ENCODE data around the gene STX3. TPM values are rescaled to one million over a fixed set of nuclear protein-coding genes. Genes with fewer than 3 reads are reported as not detected.

The STX3 gene
- total RNA-seq, 4 donors from 2014 or later, result 8.9 to 36.6 (median 26.3) TPM

DNA sequence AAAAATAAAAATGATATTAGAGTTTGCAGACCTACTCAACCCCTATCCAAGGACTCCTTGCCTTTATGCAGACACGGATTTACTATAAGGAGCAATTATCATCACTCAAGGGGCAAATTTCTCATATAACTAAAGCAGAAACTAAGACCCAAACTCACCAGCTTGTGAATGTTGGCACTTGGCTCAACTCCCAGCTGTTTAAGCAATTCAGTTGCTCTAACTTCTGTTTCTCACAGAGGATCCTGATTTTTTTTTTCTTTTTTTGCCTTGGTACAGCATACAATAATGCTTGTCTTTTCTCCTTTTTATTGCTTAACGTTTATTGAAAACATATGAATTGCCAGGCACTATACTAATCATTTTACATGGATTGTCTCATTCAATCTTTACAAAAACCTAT is 99.7 kb downstream of the STX3 start:
- H3K36me3 ChIP-seq, result no peaks in the 10 kb centered on the region
- intact Hi-C loops (cut with DNase I; ENCODE audit: low total_unique reads), result no loop called here
- no peaks in the 10 kb centered on the region for H3K9me3 ChIP-seq
- TF ChIP-seq POLR2A (IDR thresholded peaks at IDR 0.05), result no peak
- TF ChIP-seq, protein P1, sequence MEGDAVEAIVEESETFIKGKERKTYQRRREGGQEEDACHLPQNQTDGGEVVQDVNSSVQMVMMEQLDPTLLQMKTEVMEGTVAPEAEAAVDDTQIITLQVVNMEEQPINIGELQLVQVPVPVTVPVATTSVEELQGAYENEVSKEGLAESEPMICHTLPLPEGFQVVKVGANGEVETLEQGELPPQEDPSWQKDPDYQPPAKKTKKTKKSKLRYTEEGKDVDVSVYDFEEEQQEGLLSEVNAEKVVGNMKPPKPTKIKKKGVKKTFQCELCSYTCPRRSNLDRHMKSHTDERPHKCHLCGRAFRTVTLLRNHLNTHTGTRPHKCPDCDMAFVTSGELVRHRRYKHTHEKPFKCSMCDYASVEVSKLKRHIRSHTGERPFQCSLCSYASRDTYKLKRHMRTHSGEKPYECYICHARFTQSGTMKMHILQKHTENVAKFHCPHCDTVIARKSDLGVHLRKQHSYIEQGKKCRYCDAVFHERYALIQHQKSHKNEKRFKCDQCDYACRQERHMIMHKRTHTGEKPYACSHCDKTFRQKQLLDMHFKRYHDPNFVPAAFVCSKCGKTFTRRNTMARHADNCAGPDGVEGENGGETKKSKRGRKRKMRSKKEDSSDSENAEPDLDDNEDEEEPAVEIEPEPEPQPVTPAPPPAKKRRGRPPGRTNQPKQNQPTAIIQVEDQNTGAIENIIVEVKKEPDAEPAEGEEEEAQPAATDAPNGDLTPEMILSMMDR (IDR thresholded peaks at IDR 0.05), result no peak
- H3K27me3 ChIP-seq, result no peaks in the 10 kb centered on the region
- no peak for DNase-seq
- H3K27ac ChIP-seq, result no peak overlapping the region
- no peak overlapping the region for H3K4me3 ChIP-seq
- no peaks in the 10 kb centered on the region for H3K4me1 ChIP-seq

Other genes with a start within 250 kb of the STX3 start
- not detected for gene OR4D9, start 243.8 kb upstream of the STX3 start, total RNA-seq
- 10 to 100 TPM; 27.4 to 51.0 (median 41.9) TPM for gene OSBP, start 139.6 kb upstream of the STX3 start, total RNA-seq
- gene PATL1, start 86.3 kb upstream of the STX3 start, total RNA-seq, result 10 to 100 TPM in 2 of 4 donors, 1 to 10 TPM in 2; 3.5 to 43.0 (median 17.3) TPM
- not detected for gene OR10V1, start 41.5 kb upstream of the STX3 start, total RNA-seq
- 10 to 100 TPM; 14.3 to 64.4 (median 38.9) TPM for gene MRPL16, start 55.4 kb downstream of the STX3 start, total RNA-seq
- not detected for gene CBLIF, start 90.1 kb downstream of the STX3 start, total RNA-seq
- not detected for gene TCN1, start 111.1 kb downstream of the STX3 start, total RNA-seq
- not detected for gene OOSP3, start 123.4 kb downstream of the STX3 start, total RNA-seq
- not detected for gene OOSP1, start 183.1 kb downstream of the STX3 start, total RNA-seq
- not detected for gene OOSP4A, start 208.7 kb downstream of the STX3 start, total RNA-seq